ENCODE data around the gene NGF. TPM values are rescaled to one million over a fixed set of nuclear protein-coding genes. Genes with fewer than 3 reads are reported as not detected.
"Not testable (repeated sequence)": the region's sequence is repeated elsewhere in the genome, so short reads cannot be mapped to it uniquely, and the experiment has no call there.

NGF gene
- total and polyA plus RNA-seq, 2 of the 8 experiments (the other 6 are each of a cell fraction or from before 2014, with no cell fraction given), result 1.6 TPM; not detected in 1

DNA sequence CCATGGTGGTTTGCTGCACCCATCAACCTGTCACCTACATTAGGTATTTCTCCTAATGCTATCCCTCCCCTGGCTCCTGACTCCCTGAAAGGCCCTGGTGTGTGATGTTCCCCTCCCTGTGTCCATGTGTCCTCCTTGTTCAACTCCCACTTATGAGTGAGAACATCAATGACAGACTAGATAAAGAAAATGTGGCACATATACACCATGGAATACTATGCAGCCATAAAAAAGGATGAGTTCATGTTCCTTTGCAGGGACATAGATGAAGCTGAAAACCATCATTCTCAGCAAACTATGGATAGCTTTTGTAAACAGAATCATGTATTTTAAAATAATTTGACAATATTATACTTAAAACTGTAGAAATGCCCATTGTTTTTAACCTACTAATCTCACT, 28.5 kb downstream of the NGF start:
- H3K23ac ChIP-seq (ENCODE audit: insufficient read length); H3K9me3 ChIP-seq (ENCODE audit: insufficient read depth in 2 of 2, low read depth in 1 of 2, low read length in 1 of 2); H3K27me3 ChIP-seq (replicated peaks in 1 of 4; ENCODE audit: control insufficient read depth in 3 of 4, extremely low read depth in 1 of 4, insufficient read depth in 3 of 4, low read length in 3 of 4); H3K9ac ChIP-seq (replicated peaks in 1 of 4; ENCODE audit: extremely low read depth in 1 of 4, low read depth in 3 of 4, low read length in 3 of 4); H2AK5ac ChIP-seq (ENCODE audit: low read depth, low read length); H3K4me1 ChIP-seq (replicated peaks in 1 of 4; ENCODE audit: control insufficient read depth in 3 of 4, insufficient read depth in 4 of 4, low read length in 3 of 4); H4K91ac ChIP-seq (replicated peaks; ENCODE audit: insufficient read length, low read length); FAIRE-seq; H2BK120ac ChIP-seq (replicated peaks; ENCODE audit: low read depth, low read length); H3K4me3 ChIP-seq (ENCODE audit: extremely low read depth in 1 of 4, insufficient read depth in 2 of 4, low read depth in 3 of 4, low read length in 4 of 4); H3K56ac ChIP-seq (replicated peaks; ENCODE audit: insufficient read length, low read depth, low read length); POLR2A ChIA-PET (ENCODE audit: partially characterized antibody); H4K20me1 ChIP-seq (replicated peaks in 1 of 2; ENCODE audit: control insufficient read depth in 1 of 2, insufficient read depth in 2 of 2, low read length in 2 of 2); H2BK5ac ChIP-seq (ENCODE audit: low read depth, low read length); H3K36me3 ChIP-seq (ENCODE audit: control insufficient read depth in 2 of 4, insufficient read depth in 4 of 4, low read length in 3 of 4); H3K14ac ChIP-seq (ENCODE audit: insufficient read length); H3K79me2 ChIP-seq (ENCODE audit: control insufficient read depth in 1 of 2, insufficient read depth in 2 of 2, low read length in 2 of 2); H2BK15ac ChIP-seq (ENCODE audit: low read length); H2BK12ac ChIP-seq (ENCODE audit: low read depth, low read length); H2AFZ ChIP-seq (ENCODE audit: low read length); H4K5ac ChIP-seq (ENCODE audit: insufficient read length, low read depth, low read length); H3K4me2 ChIP-seq (ENCODE audit: insufficient read depth in 1 of 2, low read depth in 2 of 2, low read length in 2 of 2); H3K27ac ChIP-seq (ENCODE audit: low read depth, low read length); DNase-seq (ENCODE audit: low read depth in 1 of 2, low spot score in 2 of 2); H4K8ac ChIP-seq (ENCODE audit: extremely low read depth, insufficient read depth, low read length); H3K23me2 ChIP-seq (ENCODE audit: low read depth, low read length); H3K18ac ChIP-seq (ENCODE audit: extremely low read depth, low read length); H2BK20ac ChIP-seq (ENCODE audit: low read length); H3K79me1 ChIP-seq (ENCODE audit: low read depth, low read length); H3K4ac ChIP-seq (replicated peaks; ENCODE audit: insufficient read length, low read depth, low read length): not testable (repeated sequence)
- CTCF ChIA-PET (ENCODE audit: partially characterized antibody), result interaction anchor here (0.8 kb wide), 1 partner anchor 12 kb away, joined by 3 read pairs; no protein-coding TSS in a partner anchor

Data from H1 (cell line).